GM23338 (cell line): Measurements from ENCODE around the gene GALNT1. TPM values are rescaled to one million over a fixed set of nuclear protein-coding genes. Genes with fewer than 3 reads are reported as not detected.

Source experiments
- ATAC-seq: fragments of 200-7000 bp; cut with Tn5 transposase; 3 replicates; pipeline ENCODE4 v1.9.1; 2020
- DNase-seq: peaks from one replicate; pipeline ENCODE4 v3.0.0-alpha.2; 2015; ENCODE audit warnings: low spot score
- H2AFZ ChIP-seq: fragments of 200-600 bp; sonication (generic); 2 replicates; pipeline ENCODE4 v1.8.0; 2016; ENCODE audit warnings: antibody characterized with exemption, mild to moderate bottlenecking, moderate library complexity
- H3F3A ChIP-seq: fragments of 200-600 bp; sonication (generic); replicated peaks from 2 replicates; pipeline ENCODE4 v1.8.0; 2017; ENCODE audit warnings: antibody characterized with exemption, mixed run types, low read depth
- H3K27ac ChIP-seq: fragments of 200-600 bp; sonication (generic); 2 replicates; pipeline ENCODE4 v1.6.1; 2016; ENCODE audit warnings: low read depth
- H3K27me3 ChIP-seq: fragments of 200-600 bp; sonication (generic); 2 replicates; pipeline ENCODE4 v1.8.0; 2016; ENCODE audit warnings: mild to moderate bottlenecking, mixed run types, moderate library complexity; ENCODE audit not compliant: insufficient read depth
- H3K36me3 ChIP-seq: fragments of 200-600 bp; sonication (generic); 2 replicates; pipeline ENCODE4 v1.8.0; 2016; ENCODE audit warnings: mild to moderate bottlenecking; ENCODE audit not compliant: insufficient read depth
- H3K4me1 ChIP-seq: fragments of 200-600 bp; sonication (generic); 2 replicates; pipeline ENCODE4 v1.8.0; 2016; ENCODE audit warnings: mild to moderate bottlenecking, moderate library complexity; ENCODE audit not compliant: insufficient read depth
- H3K4me2 ChIP-seq: fragments of 200-600 bp; sonication (generic); 2 replicates; pipeline ENCODE4 v1.7.1; 2017; ENCODE audit warnings: mixed run types
- H3K4me3 ChIP-seq: fragments of 200-600 bp; sonication (generic); 2 replicates; pipeline ENCODE4 v1.6.1; 2016; ENCODE audit warnings: mixed run types
- H3K79me2 ChIP-seq: fragments of 200-600 bp; sonication (generic); replicated peaks from 2 replicates; pipeline ENCODE4 v1.8.0; 2017; ENCODE audit warnings: mild to moderate bottlenecking; ENCODE audit not compliant: insufficient read depth
- H3K9me2 ChIP-seq: fragments of 200-600 bp; sonication (generic); 2 replicates; pipeline ENCODE4 v1.8.0; 2017; ENCODE audit not compliant: insufficient read depth
- H4K20me1 ChIP-seq: fragments of 200-600 bp; sonication (generic); replicated peaks from 2 replicates; pipeline ENCODE4 v1.8.0; 2017; ENCODE audit warnings: mild to moderate bottlenecking; ENCODE audit not compliant: insufficient read depth
- H3K27ac Mint-ChIP-seq: 2 replicates; pipeline ENCODE4 v1.8.0; 2020; ENCODE audit warnings: inconsistent platforms, mild to moderate bottlenecking, moderate library complexity, mixed read lengths
- H3K27me3 Mint-ChIP-seq: 3 replicates; pipeline ENCODE4 v1.8.0; 2022; ENCODE audit warnings: low read depth, mild to moderate bottlenecking, moderate library complexity, mixed read lengths, inconsistent platforms; ENCODE audit not compliant: insufficient read depth, poor library complexity
- H3K36me3 Mint-ChIP-seq: 3 replicates; pipeline ENCODE4 v1.8.0; 2021; ENCODE audit warnings: low read depth, mild to moderate bottlenecking, inconsistent platforms, moderate library complexity, mixed read lengths
- H3K4me1 Mint-ChIP-seq: 3 replicates; pipeline ENCODE4 v1.8.0; 2020; ENCODE audit warnings: mild to moderate bottlenecking, inconsistent platforms, mixed read lengths
- H3K4me3 Mint-ChIP-seq: 3 replicates; pipeline ENCODE4 v1.8.0; 2021; ENCODE audit warnings: moderate library complexity, mild to moderate bottlenecking, inconsistent platforms, mixed read lengths
- H3K9me3 Mint-ChIP-seq: 3 replicates; pipeline ENCODE4 v1.8.0; 2020; ENCODE audit warnings: moderate library complexity, mild to moderate bottlenecking, inconsistent platforms, mixed read lengths
- CTCF ChIP-seq, 2 experiments: fragments of 200-600 bp in 1 of 2; sonication (generic) in 1 of 2; conservative IDR thresholded peaks; 2 replicates each; pipeline versions ENCODE4 v1.5.1 to v1.6.1; 2016 to 2017; ENCODE audit warnings: antibody characterized with exemption in 2 of 2, low read depth in 2 of 2, mild to moderate bottlenecking in 2 of 2, moderate library complexity in 1 of 2
- EZH2phosphoT487 ChIP-seq: fragments of 200-600 bp; sonication (generic); IDR thresholded peaks from one replicate; pipeline ENCODE4 v1.8.1; 2018; ENCODE audit warnings: antibody characterized with exemption; ENCODE audit not compliant: unreplicated experiment
- ZNF114 ChIP-seq: fragments of 250-450 bp; sonication (Bioruptor Pico); IDR thresholded peaks from 2 replicates; pipeline ENCODE4 v1.5.0; 2020; ENCODE audit warnings: mild to moderate bottlenecking, moderate library complexity
- ZNF462 ChIP-seq: fragments of 250-450 bp; sonication (Bioruptor Pico); IDR thresholded peaks from 2 replicates; pipeline ENCODE4 v1.5.0; 2020; ENCODE audit warnings: mild to moderate bottlenecking, moderate library complexity
- polyA plus RNA-seq: library from polyadenylated mRNA; unstranded; fragments of >200 nt; fragmentation: Nextera tagmentation; extraction: Ambion mirVana; gene quantifications from 2 replicates; pipeline ENCODE4 v1.2.1, GENCODE V29; 2016
- total RNA-seq: library from RNA; depleted of rRNA; stranded (reverse); fragments of >200 nt; shearing (Covaris generic); gene quantifications from 2 replicates; pipeline ENCODE4 v1.2.3, GENCODE V29; 2014
- TF ChIP-seq, protein P1 (sequence below): IDR thresholded peaks from 2 replicates; pipeline ENCODE4 v1.6.1; 2016; ENCODE audit warnings: antibody characterized with exemption

Gene GALNT1
- total and polyA plus RNA-seq, 2 experiments from 2014 or later = 37.4 to 60.8 TPM

GRCh38 chr18:35697869-35698268, 116.3 kb downstream of the GALNT1 start (continued):
- no peak for TF ChIP-seq ZNF462 (CRISPR knock-in tag)
- TF ChIP-seq EZH2phosphoT487 = no peak

- no peak overlapping the region for H2AFZ ChIP-seq
- H3K4me1 Mint-ChIP-seq = peaks cover 9% of the 10 kb centered on the region
- no peaks in the 10 kb centered on the region for H3K27me3 Mint-ChIP-seq
- no peaks in the 10 kb centered on the region for H3K27me3 ChIP-seq
- no peaks in the 10 kb centered on the region for H3K9me2 ChIP-seq
- 0 out of 2 replicates have a peak, but pooled peaks cover 3% of the 10 kb centered on the region for H3F3A ChIP-seq
- H3K36me3 ChIP-seq = no peaks in the 10 kb centered on the region
- no peak for TF ChIP-seq ZNF114 (CRISPR knock-in tag)
- TF ChIP-seq, protein P1, sequence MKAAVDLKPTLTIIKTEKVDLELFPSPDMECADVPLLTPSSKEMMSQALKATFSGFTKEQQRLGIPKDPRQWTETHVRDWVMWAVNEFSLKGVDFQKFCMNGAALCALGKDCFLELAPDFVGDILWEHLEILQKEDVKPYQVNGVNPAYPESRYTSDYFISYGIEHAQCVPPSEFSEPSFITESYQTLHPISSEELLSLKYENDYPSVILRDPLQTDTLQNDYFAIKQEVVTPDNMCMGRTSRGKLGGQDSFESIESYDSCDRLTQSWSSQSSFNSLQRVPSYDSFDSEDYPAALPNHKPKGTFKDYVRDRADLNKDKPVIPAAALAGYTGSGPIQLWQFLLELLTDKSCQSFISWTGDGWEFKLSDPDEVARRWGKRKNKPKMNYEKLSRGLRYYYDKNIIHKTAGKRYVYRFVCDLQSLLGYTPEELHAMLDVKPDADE = no peak
- no peak for TF ChIP-seq CTCF (conservative IDR thresholded peaks at IDR 0.05; ENCODE audit: low read depth in 2 of 2)
- ATAC-seq (no peak), DNase-seq (no peak)
- H3K4me1 ChIP-seq = no peaks in the 10 kb centered on the region
- no peaks in the 10 kb centered on the region for H4K20me1 ChIP-seq
- H3K4me2 ChIP-seq = no peak overlapping the region
- H3K27ac ChIP-seq = no peak overlapping the region
- H3K4me3 ChIP-seq = no peak overlapping the region
- no peak overlapping the region for H3K27ac Mint-ChIP-seq
- H3K79me2 ChIP-seq = no peaks in the 10 kb centered on the region
- peaks cover 3% of the 10 kb centered on the region; the same call in 2 of the 3 replicates for H3K36me3 Mint-ChIP-seq
- no peaks in the 10 kb centered on the region for H3K9me3 Mint-ChIP-seq
- no peak overlapping the region for H3K4me3 Mint-ChIP-seq
These were observed 121.6 kb downstream of the GALNT1 start for GRCh38 chr18:35703043-35703688.
